Posterior vena cava (tissue), 2 donors: ENCODE data around the gene SRMS. TPM values are rescaled to one million over a fixed set of nuclear protein-coding genes. Genes with fewer than 3 reads are reported as not detected.
"Not testable (repeated sequence)": the region's sequence is repeated elsewhere in the genome, so short reads cannot be mapped to it uniquely, and the experiment has no call there.

Experiments used
- DNase-seq: peaks from one replicate; pipeline ENCODE4 v3.0.0-alpha.2; 2020; ENCODE audit warnings: low spot score
- intact Hi-C, 2 donors: fragments of 100-400 bp; cut with DNase I; formaldehyde crosslinking; loops; one replicate each; pipeline versions ENCODE4 v1.14.1 to v1.14.2; 2022 to 2023
- total RNA-seq, 2 donors: library from RNA; stranded (reverse); fragmentation: NEBNext Ultra II Directional; extraction: Animal tissue kit (Norgen Biotek cat#: 25700); gene quantifications; one replicate each; pipeline ENCODE4 v1.2.1, GENCODE V29; 2021
- donor health status: DM: yes; HTN: yes; CAD: no.
- donor health status: DM: yes; HTN: yes; CAD: no.

Gene SRMS
- total RNA-seq, 2 donors from 2014 or later: not detected

DNA sequence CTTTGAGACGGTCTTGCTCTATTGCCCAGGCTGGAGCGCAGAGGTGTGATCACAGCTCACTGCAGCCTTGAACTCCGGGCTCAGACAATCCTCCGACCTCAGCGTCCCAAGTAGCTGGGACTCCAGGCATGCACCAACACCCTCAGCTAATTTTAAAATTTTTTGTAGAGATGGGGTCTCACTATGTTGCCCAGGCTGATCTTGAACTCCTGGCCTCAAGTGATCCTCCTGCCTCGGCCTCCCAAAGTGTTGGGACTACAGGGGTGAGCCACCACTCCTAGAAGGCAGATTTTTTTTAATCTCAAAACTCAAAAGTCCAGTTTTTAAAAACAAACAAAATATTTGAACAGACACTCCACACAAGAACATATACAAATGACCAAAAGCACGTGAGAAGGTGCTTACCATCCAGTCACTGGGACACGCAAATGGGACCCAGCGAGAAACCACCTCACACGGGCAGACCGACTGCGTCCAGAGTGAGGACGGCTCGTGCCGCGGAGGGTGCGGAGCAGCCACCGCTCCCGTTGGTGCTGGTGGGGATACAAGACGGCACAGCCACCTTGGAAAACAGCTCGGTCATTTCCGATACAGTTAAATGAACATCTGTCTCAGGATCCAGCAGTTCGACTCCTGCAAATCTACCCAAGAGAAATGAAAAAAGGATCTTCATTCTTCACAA is 35.0 kb upstream of the SRMS start:
- no peak for DNase-seq
- intact Hi-C loops: no loop called here

DNA sequence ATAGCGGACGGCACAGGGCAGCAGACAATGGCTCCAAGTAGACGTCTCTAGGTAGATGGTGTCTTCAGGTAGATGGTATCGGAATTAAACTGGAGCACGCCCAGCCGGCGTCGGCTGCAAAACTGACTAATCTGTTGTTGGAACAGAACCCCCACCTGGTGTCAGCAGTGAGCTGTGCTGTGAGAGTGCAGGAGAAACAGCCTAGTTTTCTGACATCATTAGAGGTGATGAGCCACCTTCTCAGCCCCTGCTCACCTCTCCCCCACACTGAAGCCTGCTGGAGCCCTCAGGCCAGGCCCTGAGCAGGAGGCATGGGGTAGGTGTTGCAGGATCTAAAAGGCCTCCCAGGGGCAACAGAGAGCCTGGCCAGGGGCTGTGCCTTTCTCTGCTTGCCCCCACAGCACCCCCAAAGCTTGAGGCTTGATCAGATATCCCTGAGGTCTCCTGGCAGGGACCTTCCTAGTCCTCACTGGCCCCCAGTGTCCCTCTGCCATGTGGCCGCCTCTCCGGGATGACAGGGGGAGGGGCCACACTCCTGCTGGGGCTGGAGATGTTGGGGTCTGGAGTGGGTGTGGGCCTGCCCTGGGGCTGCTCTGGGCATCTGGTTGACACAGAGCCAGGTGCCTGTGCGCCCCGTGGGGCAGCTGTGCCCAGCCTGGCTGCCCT is 33.4 kb upstream of the SRMS start:
- DNase-seq: no peak

DNA sequence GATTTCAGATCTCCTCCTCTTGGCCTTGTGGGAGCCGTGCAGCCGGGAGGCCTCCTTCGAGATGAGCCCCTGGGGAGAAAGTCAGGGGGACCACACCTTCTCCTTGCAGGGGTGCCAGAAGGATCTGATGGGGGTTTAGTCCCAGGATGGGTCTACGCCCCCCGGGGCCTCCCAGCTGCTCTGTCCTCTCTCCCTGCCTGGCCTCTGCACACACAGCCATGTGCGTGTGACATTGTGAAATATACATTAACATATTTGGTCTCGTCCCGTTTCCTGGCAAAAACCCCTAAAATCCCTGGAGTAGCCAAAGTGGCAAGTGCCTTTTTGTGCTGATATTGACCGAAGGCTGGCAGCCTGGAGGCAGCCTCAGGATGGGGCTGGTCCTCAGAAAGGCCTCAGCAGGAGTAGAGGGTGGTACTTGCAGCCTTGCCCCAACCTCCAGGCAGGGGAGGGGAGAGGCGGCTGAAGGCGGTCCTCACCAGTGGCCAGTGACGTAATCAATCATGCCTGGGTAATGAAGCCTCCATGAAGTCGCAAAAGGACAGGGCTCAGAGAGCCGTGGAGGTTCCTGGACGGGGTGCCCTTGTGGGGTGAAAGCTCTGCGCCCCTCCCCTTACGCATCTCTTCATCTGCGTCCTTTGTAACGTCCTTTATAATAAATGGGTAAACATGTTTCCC is 31.6 kb upstream of the SRMS start:
- intact Hi-C loops: no loop called here
- no peak for DNase-seq

More for the DNA sequence above, 33.4 kb upstream of the SRMS start:
- intact Hi-C loops: no loop called here

DNA sequence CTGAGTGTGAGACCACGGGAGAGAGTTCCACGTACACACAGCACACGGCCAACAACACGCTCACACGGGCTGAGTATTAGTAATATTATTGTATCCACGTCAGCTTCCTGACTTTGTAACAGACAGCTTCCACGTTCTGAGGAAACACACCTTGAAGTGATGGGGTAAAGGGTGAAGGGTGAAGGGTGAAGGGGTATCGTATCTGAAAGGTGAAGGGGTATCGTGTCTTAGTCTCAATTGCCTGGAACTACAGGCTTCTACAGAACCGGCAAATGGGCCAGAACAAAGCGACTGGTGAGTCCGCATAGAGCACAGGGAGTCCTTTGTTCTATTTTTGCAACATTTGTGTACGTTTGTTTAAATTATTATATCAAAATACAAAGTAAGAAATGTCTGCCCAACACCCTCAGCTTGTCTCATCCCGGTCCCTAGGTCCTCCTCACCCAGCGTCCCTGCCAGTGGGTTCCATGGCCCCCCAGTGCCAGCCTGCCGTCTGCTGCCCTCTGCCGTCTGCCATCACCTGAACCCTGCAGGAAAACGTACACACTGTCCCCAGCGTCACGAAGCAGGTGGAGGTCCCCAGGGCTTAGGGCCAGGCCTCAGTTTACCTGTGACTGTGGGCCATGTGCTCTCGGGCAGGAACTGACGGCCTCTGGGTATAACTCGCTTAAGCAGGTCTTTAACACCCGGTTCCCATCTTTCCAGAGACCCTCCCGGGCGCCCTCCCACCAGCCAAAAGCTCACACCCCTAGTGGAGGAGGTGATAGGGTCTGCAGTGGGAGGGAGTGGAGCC is 30.9 kb upstream of the SRMS start:
- intact Hi-C loops: no loop called here

DNA sequence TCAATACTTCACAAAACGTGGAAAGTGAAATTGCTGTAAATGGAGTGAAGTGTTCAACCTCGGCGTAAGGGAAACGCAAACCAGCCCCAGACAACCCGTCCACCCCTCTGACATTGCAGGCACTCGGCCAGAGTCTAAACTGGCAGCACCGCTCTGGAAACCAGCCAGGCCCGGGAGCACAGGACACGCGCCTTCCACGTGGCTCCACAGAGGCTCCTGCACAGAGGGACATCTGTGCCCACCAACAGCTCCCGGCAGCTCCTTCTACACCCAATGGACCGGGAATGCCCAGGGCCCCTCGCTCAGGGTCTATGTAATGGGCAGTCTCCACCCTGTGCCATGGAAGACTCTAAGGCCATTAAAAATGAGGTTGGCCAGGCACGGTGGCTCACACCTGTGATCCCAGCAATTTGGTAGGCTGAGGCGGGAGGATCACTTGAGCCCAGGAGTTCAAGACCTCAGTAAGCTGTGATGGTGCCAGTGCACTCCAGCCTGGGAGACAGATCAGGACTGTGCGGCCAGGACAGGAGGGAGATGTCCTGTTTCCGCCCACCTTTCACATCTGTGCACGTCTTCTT is 29.9 kb upstream of the SRMS start:
- DNase-seq: no peak
- intact Hi-C loops: no loop called here

More for the DNA sequence above, 30.9 kb upstream of the SRMS start:
- no peak for DNase-seq

DNA sequence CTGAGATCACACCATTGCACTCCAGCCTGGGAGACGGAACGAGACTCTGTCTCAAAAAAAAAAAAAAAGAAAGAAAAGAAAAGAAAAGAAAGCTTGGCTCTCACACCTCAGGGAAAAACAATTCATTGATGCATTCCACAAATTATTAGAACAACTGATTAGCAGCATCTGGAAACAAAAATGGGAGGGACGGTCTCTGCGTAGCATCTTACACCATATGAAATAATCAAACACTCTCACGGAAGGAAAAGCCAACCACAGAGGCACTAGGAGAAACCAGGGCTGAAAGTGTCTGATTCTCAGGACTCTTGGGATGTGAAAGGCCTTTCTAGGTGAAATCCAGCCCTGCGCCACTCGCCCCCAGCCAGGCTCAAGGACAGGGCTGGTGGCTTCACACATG is 28.8 kb upstream of the SRMS start:
- intact Hi-C loops: no loop called here
- no peak for DNase-seq

DNA sequence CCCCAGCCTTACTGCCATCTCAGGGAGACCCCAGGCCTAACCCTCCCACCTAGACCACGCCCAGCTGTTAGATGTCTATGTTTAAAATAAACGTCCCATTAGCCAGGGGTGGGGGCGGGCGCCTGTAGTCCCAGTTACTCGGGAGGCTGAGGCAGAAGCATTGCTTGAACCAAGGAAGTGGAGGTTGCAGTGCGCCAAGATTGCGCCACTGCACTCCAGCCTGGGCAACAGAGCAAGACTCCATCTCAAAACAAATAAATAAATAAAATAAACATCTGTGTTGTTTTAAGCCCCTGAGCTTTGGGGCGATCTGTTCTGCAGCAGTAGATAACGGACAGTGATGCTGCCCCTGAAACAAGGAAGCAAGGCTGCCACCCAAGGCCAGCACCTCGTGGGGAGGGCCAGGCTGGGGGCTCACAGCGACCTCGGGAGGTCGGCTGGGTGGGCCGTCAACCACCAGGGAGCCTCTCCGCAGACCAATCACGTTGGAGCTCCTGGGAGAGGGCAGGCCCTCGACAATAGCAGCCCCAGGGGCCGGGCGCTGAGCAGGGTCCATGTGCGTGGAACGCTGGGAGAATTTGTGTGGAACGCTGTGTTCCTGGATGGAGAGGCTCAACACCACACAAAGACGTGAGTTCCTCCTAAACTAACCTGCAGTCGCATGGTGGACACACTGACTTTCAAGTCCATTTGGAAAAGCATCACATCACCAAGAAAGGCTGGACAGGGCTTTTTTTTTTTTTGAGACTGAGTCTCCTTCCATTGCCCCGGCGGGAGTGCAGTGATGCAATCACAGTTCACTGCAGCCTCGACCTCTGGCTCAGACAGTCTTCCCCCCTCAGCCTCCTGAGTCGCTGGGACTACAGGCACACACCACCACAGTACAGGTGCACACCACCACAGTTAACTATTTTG is 27.5 kb upstream of the SRMS start:
- intact Hi-C loops: loop anchor here in 1 of 2 donors (5.0 kb wide), 1 partner anchor 1373 kb away; no protein-coding TSS in a partner anchor
- no peak for DNase-seq

DNA sequence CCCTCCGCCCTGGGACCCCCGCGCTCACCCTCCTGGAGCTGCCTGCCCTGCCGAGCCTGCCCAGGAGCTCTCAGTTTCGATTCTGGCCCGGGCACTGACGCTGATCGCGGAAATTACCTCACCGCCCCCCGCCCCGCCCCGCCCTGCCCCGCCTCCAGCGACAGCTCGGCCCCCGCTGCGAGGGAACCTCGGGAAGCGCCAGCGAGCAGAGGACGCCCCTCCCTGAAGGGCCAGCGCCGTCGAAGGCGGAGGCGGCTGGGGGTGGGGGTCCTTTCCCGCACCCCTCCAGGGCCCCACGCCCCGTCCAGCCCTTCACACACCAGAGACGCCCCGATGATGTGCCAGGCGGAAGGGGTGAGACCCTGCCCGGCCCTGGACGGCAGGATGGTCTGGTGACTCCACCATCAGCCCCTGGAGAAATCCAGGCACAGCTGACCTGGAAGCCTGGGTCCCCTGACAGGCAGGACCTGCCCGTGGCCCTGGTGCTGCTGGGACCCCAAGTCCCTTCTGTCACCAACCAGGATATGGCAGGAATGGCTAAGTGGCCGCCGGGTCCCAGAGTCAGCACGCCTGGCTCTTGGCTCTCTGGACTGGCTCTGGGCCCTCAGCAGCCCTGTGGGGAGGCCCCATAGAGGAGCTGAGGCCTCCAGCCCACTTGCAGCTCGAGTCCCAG is 26.7 kb upstream of the SRMS start, which contains the start of gene HELZ2:
Gene HELZ2, minus strand, starts transcription at position 84 of the 673 bp plus-strand sequence. CDS start 1,854 bp downstream, outside the sequence.
- peak; percentile 93 for DNase-seq
- intact Hi-C loops: loop anchor here in 1 of 2 donors (5.0 kb wide), 1 partner anchor 1372 kb away; no protein-coding TSS in a partner anchor

DNA sequence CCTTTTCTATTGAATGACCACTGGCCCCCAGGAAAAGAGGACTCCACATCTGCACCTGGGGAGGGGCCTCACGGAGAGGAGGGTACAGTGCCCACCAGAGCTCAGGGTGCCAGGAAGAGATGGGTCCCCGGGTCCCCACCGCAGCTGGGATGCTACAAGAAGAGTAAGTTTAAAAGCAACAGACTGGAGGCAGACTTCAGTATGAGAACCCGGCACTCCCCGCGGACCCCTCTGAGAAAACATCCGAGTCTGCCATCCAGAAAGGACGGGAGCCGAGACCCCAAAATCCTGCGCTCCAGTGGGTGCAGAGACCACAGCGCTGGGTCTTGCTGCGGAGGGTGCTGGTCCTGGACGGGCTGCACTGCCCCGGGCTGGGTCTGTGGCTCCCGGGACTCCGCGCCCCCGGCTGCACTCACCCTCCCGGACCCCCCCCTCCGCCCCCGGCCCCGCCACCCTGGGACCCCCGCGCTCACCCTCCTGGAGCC is 26.1 kb upstream of the SRMS start:
- no peak for DNase-seq
- intact Hi-C loops: loop anchor here in 1 of 2 donors (5.0 kb wide), 1 partner anchor 1371 kb away; no protein-coding TSS in a partner anchor

DNA sequence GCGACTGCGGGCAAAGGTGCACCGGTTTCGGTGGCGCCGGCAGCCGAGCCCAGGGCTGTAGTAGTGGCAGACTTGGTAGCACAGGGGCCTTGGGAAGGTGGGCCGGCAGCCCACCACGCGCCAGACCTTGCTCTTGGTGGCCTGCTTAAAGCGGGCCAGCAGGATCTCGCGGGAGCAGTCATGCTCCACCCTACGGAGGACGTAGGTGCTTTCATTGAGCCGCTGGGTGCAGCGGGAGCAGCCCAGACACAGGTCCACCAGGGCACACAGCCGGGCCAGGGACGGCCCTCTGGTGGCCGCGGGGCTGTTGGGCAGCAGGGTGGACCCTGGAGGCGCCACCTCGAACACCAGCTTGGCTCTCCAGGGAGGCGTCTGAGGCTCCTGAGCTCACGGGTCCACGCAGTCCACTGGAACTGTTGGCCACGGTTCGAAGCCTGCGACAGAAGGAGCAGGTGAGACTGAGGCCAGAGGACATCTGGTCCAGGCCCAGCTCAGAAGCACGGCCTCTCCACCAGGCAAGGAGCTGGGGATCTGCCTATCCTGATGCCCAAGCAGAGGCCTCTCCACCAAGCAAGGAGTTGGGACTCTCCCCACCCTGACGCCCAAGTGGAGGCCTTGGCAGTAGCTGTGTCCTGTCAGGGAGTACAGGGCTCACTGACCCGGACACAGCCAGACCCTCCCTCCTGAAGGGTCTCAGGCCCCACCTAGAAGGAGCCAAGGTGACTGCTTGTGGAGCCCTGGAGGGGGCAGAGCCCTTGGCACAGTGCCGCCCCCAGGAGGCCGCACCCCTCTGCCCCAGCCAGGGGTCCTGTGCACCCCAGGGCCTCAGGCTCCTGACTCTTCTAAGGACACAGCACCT is 25.5 kb upstream of the SRMS start:
- DNase-seq: no peak
- intact Hi-C loops: loop anchor here in 1 of 2 donors (5.0 kb wide), 1 partner anchor 1371 kb away; no protein-coding TSS in a partner anchor

DNA sequence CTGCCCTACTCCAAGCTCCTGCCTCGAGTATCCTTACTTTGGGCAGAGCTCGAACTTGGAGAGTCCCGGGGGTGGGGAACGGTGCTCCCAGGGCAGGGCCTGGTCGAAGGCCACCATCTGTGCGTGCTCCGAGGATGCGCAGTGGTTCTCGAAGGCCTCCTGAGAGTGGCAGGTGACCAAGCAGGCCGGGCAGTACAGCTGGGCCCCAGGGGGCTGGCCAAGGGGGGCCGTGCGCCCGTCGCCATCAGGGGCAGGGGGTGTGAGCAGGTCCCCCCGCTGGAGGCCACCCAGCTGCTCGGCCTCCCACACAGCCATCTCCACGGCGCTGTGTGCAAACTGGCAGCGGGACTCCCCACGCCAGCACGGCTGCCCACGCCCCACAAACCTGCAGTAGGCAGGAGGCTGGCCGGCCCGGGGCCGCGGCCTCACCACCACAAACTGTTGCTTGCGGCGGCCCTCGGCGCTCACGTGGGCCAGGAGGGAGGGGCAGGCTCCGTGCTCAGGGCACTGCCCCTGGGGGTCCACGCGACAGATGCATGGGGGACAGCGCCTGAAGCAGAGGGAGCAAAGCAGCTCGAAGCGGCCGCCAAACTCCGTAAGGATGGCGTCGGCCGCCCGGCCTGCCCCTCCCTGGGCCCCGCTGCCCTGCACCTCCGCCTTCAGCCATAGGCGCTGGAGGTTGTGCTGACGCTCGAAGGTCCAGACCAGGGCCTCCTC is 24.7 kb upstream of the SRMS start:
- intact Hi-C loops: loop anchor here in 1 of 2 donors (5.0 kb wide), 1 partner anchor 1370 kb away; no protein-coding TSS in a partner anchor
- DNase-seq: no peak

DNA sequence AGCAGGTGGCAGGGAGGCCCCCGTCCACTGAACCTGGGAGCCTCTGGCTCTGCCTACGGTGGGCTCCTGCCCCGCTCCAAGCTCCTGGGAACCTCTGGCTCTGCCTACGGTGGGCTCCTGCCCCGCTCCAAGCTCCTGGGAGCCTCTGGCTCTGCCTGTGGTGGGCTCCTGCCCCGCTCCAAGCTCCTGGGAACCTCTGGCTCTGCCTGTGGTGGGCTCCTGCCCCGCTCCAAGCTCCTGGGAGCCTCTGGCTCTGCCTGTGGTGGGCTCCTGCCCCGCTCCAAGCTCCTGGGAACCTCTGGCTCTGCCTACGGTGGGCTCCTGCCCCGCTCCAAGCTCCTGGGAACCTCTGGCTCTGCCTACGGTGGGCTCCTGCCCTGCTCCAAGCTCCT is 23.5 kb upstream of the SRMS start:
- DNase-seq: not testable (repeated sequence)
- intact Hi-C loops: loop anchor here in 1 of 2 donors (5.0 kb wide), 1 partner anchor 1369 kb away; no protein-coding TSS in a partner anchor

DNA sequence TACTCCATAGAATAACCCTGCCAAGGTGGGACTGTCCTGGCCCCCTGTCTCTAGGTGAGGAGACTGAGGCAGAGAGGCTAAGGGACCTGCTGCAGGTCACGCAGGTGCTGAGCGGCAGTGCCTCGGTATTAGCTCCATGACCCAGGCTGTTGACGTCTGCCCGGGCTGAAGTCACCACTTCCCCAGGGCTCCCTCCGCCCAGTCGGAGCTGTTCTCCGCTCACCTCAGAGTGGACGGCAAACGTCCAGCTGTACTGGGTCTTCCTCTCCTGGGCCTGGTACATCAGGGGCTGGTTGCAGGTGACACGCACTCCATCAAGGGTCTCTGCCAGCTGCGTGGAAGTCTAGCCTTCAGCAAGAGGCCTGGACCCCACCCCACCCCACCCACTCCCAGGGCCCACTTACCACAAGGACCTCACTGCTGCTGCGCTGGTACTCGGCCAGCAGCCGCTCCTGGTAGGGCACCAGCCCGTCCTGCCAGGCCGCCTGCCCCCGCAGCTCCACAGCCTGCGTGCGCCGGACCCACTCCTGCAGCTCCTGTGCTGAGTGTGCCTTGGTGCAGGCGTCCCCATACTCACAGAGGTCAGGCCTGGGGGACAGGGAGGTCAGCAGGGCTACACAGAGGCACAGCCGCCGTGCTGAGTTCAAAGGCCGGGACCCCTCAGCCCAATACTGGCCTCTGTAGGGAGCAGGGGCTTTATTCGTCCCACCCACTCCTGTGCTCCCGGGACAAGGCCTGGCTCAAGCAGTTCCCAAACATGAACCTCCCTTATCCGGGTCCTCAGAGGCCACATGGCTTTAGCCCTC is 22.9 kb upstream of the SRMS start:
- intact Hi-C loops: loop anchor here in 1 of 2 donors (5.0 kb wide), 1 partner anchor 1368 kb away; no protein-coding TSS in a partner anchor
- DNase-seq: no peak
